ENCODE results near the gene PLEKHM3.

Gene PLEKHM3

GRCh38 chr2:208025037-208025813 lies at the start of gene PLEKHM3:
PLEKHM3 (minus strand) TSS chr2:208025527; CDS start chr2:208001639, 23,888 bp downstream.
- peak; percentile 81 for DNase-seq (ENCODE audit: low spot score)

- no peak for DNase-seq (ENCODE audit: low spot score)
Measured at GRCh38 chr2:208074610-208075356, 49.5 kb upstream of the PLEKHM3 start.

GRCh38 chr2:208072250-208072892 lies 47.0 kb upstream of the PLEKHM3 start:
- DNase-seq (ENCODE audit: low spot score), result peak; percentile 56

GRCh38 chr2:208069186-208069585 lies 43.9 kb upstream of the PLEKHM3 start:
- no peak for DNase-seq (ENCODE audit: low spot score)

- no peak for DNase-seq (ENCODE audit: low spot score)
Measured at GRCh38 chr2:208066016-208066415, 40.7 kb upstream of the PLEKHM3 start.

GRCh38 chr2:208065476-208065875 lies 40.1 kb upstream of the PLEKHM3 start:
- DNase-seq (ENCODE audit: low spot score), result no peak

- DNase-seq (ENCODE audit: low spot score), result no peak
Measured at GRCh38 chr2:208064220-208064961, 39.1 kb upstream of the PLEKHM3 start.

- DNase-seq (ENCODE audit: low spot score), result no peak
Measured at GRCh38 chr2:208062961-208063360, 37.6 kb upstream of the PLEKHM3 start.

- peak; percentile 25 for DNase-seq (ENCODE audit: low spot score)
Measured at GRCh38 chr2:208062113-208062512, 36.8 kb upstream of the PLEKHM3 start.

GRCh38 chr2:208057108-208057507 lies 31.8 kb upstream of the PLEKHM3 start:
- no peak for DNase-seq (ENCODE audit: low spot score)

GRCh38 chr2:208049441-208049840 lies 24.1 kb upstream of the PLEKHM3 start:
- DNase-seq (ENCODE audit: low spot score), result no peak

GRCh38 chr2:208049006-208049405 lies 23.7 kb upstream of the PLEKHM3 start:
- no peak for DNase-seq (ENCODE audit: low spot score)

- DNase-seq (ENCODE audit: low spot score), result no peak
Measured at GRCh38 chr2:208047840-208048239, 22.5 kb upstream of the PLEKHM3 start.

- no peak for DNase-seq (ENCODE audit: low spot score)
Measured at GRCh38 chr2:208046686-208047085, 21.4 kb upstream of the PLEKHM3 start.

GRCh38 chr2:208042450-208042849 lies 17.1 kb upstream of the PLEKHM3 start:
- DNase-seq (ENCODE audit: low spot score), result no peak

- no peak for DNase-seq (ENCODE audit: low spot score)
Measured at GRCh38 chr2:208042041-208042440, 16.7 kb upstream of the PLEKHM3 start.

GRCh38 chr2:208040199-208041171 lies 15.2 kb upstream of the PLEKHM3 start:
- DNase-seq (ENCODE audit: low spot score), result peak; percentile 65

- no peak for DNase-seq (ENCODE audit: low spot score)
Measured at GRCh38 chr2:208039376-208040110, 14.2 kb upstream of the PLEKHM3 start.

GRCh38 chr2:208037564-208038487 lies 12.5 kb upstream of the PLEKHM3 start:
- no peak for DNase-seq (ENCODE audit: low spot score)

All from CD4-positive, alpha-beta T cell treated with Interleukin-15 for 4 hours (primary cell).